Jurkat, Clone E6-1 (cell line): ENCODE measurements around the gene STUM.
A peak's percentile ranks its signal among the peaks of the same experiment; 100 is the strongest.

ENCODE experiments used
- DNase-seq: peaks from one replicate; pipeline ENCODE4 v3.0.0-alpha.2; 2011; ENCODE audit warnings: low read depth, low spot score
- H3K4me3 ChIP-seq: 2 replicates; pipeline ENCODE4 v1.5.1; 2011; ENCODE audit warnings: mild to moderate bottlenecking, low read length, control low read depth, moderate library complexity

Gene STUM

GRCh38 chr1:226531360-226532093 lies 17.0 kb upstream of the STUM start:
- no peak overlapping the region for H3K4me3 ChIP-seq
- no peak for DNase-seq

GRCh38 chr1:226532553-226532952 lies 16.0 kb upstream of the STUM start:
- H3K4me3 ChIP-seq: no peak overlapping the region
- DNase-seq: no peak

GRCh38 chr1:226533220-226533619 lies 15.3 kb upstream of the STUM start:
- DNase-seq: no peak
- H3K4me3 ChIP-seq: no peak overlapping the region

GRCh38 chr1:226534098-226534497 lies 14.5 kb upstream of the STUM start:
- no peak for DNase-seq
- no peak overlapping the region for H3K4me3 ChIP-seq

GRCh38 chr1:226534645-226535044 lies 13.9 kb upstream of the STUM start:
- no peak overlapping the region for H3K4me3 ChIP-seq
- DNase-seq: no peak

GRCh38 chr1:226535666-226536065 lies 12.9 kb upstream of the STUM start:
- DNase-seq: no peak

DNA sequence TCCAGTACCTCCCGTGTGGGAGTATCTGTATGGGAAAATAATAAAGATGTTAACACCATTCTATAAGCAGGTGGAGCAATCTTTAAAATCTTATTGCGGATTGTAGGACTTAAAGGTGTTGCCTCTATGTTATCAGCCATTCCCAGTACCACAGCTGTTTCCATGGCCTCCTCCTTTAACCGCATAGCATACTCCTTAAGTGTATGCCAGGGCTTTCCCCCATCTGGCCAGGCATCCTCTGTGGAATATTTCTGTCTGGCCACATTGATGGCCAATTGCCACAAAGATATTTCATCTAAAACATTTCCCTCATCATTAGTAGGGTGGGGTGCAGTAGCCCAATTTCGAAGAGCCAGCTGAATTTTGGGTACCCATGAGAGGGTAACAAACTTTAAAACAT lies 7.3 kb upstream of the STUM start:
- DNase-seq: no peak
- no peak overlapping the region for H3K4me3 ChIP-seq

More at GRCh38 chr1:226535666-226536065, 12.9 kb upstream of the STUM start:
- no peak overlapping the region for H3K4me3 ChIP-seq

DNA sequence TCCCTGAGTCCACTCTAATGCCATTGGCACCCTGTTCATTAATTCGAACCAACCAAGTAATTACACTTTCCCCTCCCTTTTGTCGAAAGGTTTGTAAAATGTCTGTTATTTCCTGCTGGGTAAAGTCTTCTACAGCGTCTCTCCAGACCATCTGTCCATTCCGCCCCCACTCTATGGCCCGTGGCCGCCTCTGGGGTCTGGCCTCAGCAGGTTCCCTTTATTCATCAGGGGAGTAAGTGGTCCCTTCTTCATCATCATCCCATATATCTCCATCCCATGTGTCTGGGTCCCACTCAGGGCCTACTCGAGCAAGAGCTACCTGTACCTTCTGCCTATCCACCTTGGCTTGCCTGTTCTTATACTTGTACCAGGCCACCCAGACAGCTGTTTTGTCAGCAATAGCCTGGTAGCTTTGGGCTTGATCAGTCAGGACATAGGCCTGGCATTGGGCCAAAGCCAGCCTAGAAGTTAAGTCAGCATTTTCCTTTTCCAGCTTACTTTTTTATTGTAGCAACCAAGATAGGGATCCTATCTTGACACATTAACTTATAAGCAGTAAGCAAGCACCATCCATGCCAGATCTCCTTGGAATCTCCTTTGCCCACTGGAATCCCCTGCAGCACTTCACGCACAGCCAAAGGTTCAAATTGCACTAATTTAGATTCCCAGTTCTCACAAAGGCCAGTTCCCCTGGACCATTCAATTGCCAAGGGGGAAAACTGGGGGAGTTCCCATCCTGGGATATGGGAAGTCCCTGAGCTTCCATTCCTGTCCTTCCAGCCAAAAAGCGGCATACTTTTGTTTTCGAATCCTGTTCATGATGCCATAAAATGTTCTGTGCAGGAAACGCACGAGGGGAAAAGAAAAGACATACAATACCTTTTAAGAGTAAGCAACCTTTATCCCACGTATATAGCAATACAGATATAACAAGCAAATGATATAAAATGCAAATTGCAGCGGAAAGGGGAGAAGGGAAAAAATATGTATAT lies 6.6 kb upstream of the STUM start:
- no peak for DNase-seq
- H3K4me3 ChIP-seq: no peak overlapping the region

DNA sequence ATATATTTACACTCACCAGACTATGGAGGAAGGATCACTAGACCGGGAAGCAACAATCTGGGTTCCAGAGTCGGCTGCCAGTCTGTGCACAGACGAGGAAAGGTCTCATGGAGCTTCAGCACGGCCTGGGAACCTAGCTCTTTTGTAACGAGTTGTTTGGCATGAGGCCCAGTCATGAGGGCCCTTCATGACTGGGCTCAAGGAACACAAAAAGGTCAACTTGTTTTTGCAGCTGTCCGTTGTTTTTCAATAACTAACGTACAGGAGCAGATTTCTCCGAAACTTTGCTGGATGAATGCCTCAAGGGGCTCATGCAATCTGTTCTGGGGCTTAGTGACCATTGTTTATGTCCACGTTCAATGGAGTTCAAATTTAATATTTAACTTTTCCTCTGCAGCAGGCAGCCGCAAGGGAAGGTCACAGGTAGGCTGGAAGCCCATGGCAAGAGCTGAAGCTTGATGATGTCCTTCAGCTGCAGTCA lies 5.9 kb upstream of the STUM start:
- H3K4me3 ChIP-seq: no peak overlapping the region
- DNase-seq: no peak

- no peak for DNase-seq
- H3K4me3 ChIP-seq: no peak overlapping the region
Measured at GRCh38 chr1:226545836-226546596, 2.5 kb upstream of the STUM start.

DNA sequence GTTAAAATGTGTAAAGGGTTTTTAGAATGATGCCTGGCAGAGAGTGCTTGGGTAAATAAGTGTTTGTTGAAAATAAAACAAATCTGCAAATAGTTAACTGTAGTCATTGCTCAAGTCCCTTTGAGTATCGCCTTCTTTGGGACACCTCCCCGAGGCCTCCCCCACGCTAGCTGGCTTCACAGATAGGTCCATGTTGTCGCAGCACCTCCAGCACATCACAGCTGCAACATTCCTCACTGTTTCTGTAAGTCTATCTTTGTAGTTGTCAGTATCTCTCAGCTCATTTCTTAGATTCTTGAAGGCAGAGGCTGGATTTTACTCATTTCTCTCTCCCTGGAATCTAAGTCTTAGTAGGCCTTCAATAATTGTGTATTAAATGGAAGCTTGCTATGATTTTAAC lies 1.6 kb upstream of the STUM start:
- DNase-seq: no peak
- no peak overlapping the region for H3K4me3 ChIP-seq

DNA sequence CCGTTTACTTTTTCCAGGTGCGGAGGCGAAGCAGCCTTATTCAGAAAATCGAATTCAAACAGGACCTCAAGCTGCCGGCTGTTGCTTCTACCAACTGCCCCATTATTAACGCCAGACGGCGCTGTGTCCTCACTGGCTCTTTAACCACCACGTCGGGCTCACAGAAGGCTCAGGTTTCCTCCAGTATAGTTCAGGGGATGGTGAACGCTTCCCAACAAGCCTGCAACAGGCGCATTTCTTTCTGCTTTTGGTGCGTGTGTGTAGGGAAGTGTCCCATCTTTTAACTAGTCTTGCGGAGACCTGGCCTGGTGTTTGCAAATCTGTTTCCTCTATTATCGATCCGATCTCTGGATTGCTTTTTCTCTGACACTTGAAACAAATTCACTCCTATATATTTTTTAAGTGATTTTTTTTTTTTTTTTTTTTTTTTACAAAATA lies 791 bp upstream of the STUM start:
- no peak overlapping the region for H3K4me3 ChIP-seq
- DNase-seq: peak; percentile 50

GRCh38 chr1:226549094-226549936 lies 751 bp downstream of the STUM start:
- no peak overlapping the region for H3K4me3 ChIP-seq
- DNase-seq: no peak

DNA sequence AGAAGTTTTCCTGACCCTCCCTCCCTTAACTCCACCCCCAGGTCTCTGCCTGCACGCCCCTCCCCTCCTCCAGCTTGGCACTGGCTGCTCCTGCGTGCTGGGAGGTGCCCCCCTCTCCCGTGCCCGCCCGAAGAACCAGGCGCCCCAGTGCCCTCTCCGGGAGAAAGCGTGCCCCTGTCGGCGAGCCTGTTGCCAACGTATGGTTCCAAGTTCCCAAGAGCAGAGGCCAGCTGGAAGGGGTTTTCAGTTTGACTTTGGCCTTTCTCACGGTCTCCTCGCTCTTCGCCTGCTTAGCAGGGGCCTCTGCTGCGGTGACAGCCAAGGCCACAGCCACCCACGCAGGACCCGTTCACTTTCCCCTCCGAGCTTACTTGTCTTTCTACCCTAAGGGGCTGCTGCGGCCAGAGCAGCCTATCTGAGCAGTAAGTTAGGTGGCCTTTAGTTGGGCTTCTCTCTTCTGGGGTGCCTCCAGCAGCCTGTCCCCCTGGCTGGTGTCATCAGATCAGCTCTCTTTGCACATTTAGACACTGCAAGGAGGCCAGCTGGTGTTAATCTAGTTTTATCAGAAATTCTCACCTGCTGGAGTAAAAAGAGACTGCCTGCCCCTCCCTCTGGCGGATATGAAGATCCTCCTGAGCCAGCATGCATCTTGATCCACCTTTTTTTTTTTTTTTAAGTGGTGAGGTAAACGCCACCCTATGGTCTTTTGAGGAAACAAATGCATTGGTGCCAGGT lies 1.5 kb downstream of the STUM start:
- H3K4me3 ChIP-seq: no peak overlapping the region
- peak; percentile 53 for DNase-seq

GRCh38 chr1:226550672-226551041 lies 2.1 kb downstream of the STUM start:
- DNase-seq: no peak
- H3K4me3 ChIP-seq: no peak overlapping the region

DNA sequence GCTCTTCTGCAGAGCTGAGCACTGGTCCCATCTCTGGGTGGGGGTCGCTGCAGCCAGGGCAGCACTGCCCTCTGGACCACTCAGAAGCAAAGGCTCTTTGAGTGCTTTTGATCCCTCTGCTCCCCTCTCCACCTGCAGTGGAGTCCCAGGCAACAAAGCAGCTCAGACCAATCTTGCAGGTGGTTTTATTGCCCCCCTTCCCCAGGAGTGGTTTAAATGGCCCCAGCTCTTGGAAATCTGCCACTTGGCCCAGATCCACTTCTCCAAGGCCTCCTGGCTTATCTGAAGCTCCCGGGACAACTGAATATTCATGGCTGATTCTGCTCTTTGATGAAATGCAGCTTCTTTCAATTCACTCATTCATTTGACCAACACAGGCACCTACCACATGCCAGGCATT lies 2.7 kb downstream of the STUM start:
- no peak for DNase-seq
- H3K4me3 ChIP-seq: no peak overlapping the region

GRCh38 chr1:226552061-226552460 lies 3.5 kb downstream of the STUM start:
- no peak overlapping the region for H3K4me3 ChIP-seq
- no peak for DNase-seq
